Measurements from ENCODE around the gene LRRC25.

Gene LRRC25

DNA sequence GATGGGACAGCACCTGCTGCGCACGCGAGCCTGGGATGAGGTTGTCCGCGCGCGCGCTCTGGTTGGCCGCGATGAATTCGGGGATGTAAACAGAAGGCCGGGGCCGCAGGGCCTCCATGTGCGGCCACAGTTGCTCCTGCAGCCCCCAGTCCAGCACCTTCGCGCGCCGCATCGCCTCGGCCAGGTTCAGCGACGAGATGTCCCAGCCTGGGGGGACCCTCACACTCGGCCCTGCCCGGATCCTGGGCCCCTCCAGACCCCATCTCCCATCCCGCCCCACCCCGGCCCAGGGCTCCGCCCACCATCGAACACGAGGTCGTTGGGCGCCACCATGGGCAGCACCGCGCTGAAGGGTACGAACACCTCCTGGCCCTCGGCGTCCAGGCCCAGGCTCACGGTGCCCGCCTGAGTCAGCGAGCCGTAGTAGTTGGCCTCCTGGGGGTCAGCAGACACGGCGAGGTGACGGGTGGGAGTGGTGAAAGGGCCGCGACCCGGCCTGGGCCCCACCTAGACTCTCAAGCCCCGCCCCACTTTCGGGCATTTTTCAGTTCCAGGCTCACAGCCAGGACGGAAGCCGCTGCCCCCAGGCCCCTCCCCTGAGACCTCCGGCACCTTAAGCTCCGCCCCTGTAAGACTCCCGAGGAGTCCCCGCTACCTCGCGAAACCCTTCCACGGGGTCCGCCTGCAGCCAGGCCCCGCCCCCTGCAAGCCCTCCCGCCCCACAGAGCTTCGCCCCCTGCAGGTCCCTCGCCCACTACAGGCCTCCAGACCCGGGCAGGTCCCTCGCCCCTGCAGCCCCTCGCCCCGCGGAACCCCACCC lies 39.5 kb upstream of the LRRC25 start:
- DNase-seq (ENCODE audit: low read depth, low spot score) = no peak
- no peak overlapping the region for H3K27ac ChIP-seq

DNA sequence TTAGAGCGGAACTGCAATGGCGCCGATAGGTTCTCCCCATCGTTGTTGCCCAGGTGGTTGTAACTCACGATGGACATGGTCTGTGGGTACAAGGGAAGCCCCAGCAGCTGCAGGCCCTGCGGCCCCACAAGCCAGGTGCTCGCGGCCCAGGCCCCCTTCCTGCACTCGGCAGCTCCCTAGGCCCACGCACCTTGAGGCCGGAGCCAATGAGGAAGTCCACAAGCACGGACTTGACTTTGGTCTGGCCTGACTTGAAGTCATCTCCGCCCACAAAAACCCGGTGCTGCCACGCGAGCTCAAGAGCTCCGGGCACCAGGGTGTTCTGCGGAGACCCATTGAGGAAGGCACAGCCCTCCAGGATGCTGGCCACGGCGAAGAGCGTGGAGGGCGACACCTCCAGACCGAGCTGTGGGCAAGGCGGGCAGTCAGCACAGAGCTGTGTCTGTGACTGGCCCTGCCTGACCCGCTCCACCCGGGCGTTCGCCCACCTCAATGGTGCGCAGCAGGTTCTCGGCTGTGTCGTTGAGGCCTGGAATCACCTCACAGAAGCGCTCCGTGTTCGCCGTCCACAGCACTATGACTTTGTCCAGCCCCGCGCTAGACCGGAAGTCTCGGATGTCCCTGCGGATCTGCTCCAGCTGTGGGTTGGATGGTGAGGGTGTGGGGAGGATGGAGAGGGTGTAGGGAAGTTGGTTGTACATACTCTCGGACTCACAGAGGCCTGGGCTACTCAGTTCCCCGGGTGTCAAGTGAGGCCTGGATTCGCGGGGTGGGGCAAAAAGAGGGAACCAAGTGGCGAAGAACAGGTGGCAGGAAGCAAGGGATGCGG lies 38.6 kb upstream of the LRRC25 start:
- H3K27ac ChIP-seq = no peak overlapping the region
- DNase-seq (ENCODE audit: low read depth, low spot score) = no peak

DNA sequence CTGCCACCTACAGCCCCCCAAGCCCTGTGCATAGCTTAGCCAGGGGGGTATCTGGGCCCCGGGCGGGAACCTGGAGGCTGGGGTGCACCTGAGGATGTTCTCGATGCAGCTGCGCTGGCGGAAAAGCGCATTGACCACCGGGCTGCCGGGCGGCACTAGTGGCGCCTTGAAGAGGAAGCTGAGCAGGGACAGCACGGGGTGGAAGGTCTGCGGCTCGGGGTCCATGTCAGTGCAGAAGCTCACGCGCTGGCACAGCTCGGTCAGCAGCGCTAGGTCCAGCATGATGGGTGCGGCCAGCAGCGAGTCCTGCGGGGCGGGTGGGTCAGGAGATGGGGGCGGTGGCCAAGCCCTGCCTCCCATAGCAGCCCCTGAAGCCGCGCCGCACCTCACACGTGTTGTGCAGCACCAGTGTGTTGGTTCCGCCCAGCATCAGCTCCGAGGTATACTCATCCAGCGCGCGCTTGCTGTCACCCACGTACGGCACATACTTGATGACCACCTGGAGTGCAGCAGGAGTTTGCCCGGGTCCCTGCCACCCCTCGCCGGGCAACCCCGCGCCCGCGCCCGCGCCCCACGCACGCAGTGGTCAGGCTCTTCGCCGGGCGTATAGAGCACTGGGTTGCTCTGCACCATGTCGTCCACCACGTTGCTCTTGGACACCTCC lies 37.9 kb upstream of the LRRC25 start:
- no peak for DNase-seq (ENCODE audit: low read depth, low spot score)
- H3K27ac ChIP-seq = no peak overlapping the region

DNA sequence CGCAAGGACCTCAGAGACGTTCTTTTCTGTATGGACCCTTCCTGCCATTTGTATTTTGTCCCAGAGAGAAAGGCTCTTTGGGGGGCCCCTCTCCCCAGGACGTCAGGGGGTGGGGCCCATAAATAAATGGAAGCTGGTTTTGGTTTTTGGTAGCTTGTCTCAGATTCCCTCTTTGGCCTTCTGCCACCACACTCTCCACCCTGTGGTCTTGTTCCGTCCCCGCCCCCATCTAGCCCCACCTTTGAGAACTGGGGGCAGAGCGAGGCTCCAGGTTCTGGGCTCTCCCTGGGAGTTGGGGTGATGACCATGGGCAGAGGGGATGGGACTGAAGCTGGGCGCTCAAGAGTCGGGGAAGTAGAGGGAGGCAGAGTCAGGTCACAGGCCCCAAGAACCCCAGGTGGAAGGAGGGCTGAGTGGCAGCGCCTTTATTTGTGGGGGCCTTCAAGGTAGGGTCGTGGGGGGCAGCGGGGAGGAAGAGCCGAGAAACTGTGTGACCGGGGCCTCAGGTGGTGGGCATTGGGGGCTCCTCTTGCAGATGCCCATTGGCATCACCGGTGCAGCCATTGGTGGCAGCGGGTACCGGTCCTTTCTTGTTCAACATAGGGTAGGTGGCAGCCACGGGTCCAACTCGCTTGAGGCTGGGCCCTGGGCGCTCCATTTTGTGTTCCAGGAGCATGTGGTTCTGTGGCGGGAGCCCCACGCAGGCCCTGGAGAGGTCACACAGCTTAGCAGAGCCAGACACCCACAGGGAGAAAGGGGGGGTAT lies 37.2 kb upstream of the LRRC25 start:
- DNase-seq (ENCODE audit: low read depth, low spot score) = no peak
- no peak overlapping the region for H3K27ac ChIP-seq

DNA sequence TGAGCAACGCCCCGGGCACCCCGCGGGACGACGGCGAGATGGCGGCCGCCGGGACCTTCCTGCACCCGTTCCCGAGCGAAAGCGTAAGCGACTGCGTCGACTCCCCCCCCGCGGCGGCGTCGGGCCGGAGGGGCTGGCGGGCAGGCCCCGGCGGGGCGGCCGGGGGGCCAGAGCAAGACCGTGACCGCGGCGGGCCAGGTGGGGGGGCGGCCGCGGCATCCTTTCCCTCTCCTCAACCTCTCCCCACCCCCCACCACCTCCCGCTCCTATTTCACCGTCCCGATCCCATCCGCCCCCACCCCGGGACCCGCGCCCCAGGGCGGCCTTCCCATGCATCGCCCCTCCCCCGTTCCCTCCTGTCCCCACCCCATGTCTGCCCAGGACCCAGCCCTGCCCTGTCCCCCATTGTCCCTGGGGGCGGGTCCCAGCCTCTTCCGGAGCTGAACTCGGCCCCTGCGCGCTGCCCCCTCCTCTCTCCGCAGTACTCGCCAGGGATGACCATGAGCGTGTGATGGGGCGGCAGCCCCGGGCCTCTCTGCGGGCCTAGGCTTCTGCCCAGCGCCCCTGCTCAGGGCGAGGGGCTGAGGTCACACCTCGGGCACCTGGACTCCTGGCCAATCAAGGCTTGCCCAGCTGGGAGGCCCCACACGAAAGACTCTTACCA lies 36.4 kb upstream of the LRRC25 start:
- no peak for DNase-seq (ENCODE audit: low read depth, low spot score)
- H3K27ac ChIP-seq = no peak overlapping the region

DNA sequence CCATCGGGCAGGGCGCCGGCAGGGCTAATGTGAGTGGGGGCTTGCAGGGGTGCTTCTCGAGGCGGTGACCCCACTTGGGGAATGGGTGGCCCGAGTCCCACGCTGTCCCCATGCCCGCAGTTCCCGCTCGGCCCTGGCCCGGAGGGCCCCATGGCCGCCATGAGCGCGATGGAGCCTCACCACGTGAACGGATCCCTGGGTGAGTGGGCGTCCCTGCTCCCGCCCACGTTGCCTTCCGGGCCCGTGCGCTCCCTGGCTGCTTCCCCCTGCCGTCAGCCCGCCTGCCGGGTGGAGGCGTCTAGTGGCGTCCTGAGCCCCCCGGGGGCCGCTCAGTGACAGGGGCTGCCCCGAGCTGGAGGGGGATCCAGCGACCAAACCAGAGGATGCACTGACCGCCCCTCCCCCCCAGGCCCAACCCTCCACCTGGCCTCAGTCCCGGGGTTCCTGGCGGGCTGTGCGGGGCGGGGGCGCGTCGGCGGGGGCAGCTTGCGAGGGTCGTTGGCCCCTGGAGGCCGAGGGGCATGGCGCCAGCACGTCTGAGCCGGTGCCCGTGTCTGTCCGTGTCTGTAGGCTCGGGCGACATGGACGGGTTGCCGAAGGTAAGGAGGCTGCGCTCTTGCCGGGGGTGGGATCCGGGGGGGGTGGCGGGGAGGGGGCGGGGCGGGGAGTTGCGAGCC lies 35.7 kb upstream of the LRRC25 start:
- no peak overlapping the region for H3K27ac ChIP-seq

DNA sequence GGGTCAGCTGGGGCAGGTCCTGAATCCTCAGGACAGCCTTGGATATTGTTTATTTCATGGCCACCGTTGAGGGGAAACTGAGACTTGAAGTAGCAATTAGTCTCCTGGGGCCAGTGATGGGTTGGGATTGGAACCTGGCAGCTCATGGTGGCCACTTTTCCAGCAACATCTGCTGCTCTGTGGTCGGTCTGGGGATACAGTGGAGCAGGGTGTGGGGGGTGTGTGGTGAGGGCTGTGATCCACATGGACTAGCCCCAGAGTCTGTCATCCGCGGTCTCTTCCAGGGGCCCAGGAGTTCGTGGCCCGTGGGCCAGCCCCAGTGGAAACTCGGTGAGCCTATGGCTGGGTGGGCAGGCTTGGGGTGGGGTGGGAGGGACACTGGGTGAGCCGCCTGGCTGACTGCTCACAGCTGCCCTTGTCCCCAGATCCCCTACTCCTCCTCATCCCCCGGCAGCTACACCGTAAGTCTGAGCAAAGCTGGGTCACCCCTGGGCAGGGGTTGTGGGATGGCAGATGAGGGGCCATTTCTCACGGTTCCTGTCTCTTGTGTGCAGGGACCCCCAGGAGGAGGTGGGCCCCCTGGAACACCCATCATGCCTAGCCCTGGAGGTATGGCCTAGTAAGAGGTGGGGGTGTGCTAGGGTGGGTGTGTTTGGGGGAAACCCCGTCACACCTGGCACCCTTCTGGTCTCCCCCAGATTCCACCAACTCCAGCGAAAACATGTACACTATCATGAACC lies 35.0 kb upstream of the LRRC25 start:
- H3K27ac ChIP-seq = no peak overlapping the region
- no peak for DNase-seq (ENCODE audit: low read depth, low spot score)

More for the DNA sequence above, 35.7 kb upstream of the LRRC25 start:
- DNase-seq (ENCODE audit: low read depth, low spot score) = no peak

DNA sequence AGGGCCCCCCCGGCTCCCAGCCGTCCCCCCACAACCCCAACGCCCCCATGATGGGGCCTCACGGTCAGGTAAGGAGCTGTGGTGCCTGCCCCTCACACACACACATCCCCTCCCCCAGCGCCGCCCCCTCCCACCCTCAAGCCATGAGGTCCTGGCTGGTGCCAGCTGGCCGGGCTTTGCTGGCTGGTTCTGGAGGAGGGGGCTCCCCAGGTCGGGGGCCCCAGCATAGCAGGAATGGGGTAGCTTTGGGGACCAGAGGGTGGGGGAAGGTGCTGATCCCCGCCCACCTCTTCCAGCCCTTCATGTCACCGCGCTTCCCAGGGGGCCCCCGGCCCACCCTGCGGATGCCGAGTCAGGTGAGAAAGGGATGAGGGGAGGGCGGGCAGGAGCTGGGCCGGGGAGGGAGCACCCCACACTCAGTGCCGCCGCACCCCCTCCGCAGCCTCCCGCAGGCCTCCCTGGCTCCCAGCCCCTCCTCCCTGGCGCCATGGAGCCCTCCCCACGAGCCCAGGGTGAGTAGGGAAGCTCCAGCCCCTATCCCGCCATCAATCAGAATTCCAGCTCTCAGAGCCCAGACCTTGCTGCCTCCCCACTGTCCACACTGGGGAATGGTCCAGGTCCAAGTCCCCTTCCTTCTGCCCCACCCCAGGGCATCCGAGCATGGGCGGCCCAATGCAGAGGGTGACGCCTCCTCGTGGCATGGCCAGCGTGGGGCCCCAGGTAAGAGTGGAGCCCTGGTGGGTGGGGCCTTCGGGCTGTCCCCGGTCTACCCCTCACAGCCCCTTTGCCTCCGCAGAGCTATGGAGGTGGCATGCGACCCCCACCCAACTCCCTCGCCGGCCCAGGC lies 34.2 kb upstream of the LRRC25 start:
- H3K27ac ChIP-seq = no peak overlapping the region
- DNase-seq (ENCODE audit: low read depth, low spot score) = no peak

DNA sequence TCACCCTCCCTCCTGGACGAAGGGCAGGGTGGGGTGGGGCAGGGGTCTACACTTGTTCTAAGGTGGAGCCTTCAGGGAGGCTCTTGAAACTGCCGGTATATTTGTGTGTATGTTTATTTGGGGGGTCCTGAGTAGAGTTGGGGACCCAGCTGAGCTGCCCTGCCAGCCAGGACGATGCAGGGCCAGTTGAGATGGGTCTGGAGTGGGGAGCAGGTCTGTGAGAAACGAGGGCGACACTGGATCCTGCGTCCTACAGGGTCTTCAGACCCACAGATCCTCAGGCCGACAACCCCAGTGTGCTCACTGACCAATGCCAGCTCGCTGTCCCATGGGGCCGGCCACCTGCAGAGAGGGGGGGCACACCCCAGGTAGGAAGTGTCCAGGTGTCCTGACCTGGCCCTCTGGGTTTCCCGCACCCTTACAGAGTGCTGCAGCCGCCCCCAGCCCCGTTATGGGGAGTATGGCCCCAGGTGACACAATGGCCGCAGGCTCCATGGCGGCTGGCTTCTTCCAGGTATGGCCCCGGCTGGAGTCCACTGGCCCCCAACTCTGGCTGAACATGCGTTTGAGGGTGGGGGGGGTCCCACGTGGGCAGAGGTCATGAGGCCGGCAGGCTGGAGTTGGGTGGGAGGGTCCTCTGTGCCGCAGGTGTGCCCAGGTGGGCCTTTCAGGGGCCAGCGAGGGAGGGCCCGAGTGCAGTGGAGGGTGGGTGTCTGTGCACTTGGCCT lies 33.2 kb upstream of the LRRC25 start:
- H3K27ac ChIP-seq = no peak overlapping the region
- no peak for DNase-seq (ENCODE audit: low read depth, low spot score)

DNA sequence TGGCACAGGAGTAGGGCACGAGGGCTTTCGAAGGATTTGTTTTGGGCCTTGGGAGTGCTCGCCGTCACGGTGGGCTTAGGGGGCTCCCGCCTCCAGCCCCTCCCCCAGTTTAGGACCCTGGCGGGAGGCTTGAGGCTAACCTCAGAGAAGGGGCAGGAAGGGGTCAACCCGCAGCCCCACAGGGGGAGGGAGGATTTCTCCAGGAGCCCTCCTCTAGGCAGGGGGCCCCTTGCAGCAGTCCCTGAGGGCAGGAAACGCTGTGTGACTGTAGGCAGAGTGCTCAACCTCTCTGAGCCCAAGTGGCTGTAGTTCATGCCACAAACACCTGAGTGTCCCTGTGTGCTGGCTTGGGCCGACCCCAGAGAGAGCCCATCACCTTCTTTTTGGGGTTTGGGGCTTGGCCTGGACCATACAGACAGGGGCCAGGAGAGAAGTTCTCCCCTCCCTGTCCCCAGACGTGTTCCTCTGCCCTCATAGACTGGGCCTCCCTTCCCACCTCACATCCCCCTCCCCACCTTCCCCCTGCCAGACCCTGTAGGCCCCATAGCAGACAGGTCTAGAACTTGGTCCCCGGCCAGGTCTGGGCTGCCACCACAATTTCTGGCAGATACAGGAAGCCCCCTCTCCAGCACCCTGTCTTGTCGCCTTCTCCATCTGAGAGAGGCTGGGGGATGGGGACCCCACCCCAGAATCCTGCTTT lies 32.4 kb upstream of the LRRC25 start:
- no peak overlapping the region for H3K27ac ChIP-seq
- no peak for DNase-seq (ENCODE audit: low read depth, low spot score)

DNA sequence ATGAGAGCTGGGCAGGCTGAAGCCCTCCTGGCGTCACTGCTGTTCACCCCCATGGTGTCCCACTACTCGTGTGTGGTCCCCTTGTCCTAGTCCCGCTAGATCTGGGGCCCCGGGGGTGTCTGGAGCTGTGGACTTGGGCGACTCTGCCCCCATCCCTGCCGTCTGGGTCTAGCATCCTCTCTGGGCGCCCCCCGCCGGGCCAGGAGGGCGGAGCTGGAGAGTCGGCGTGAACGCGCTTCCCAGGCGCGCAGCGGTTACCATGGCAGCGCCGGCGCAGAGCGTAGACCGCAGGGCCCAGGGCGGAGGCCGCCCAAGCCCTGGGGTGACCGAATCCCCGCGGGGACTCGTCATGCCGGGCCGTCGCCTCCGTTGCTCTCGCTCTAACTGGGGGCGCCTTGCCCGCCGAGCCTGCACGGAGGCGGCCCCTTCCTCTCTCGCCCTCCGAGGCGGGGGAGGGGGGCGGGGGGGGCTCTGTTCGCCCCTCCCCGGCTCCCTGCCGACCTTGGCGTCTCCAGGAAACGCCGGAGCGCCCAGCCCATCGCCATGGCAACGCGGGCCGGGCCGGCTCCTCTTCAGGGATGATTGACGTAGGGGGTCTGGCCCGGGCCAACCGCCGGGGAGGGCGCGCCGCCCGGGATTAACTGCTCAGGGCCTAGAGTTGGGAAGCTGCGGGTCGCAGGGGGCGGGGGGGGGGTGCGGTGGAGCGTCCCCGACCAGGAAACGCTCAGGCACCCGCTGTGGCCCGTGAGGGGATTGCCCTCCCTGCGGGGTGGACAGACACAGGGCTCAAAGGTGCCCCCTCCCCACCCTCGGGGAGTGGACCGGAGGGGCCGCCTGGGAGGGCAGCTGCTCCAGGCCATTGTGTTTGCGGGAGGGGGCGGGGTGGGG lies 31.6 kb upstream of the LRRC25 start:
- DNase-seq (ENCODE audit: low read depth, low spot score) = no peak

DNA sequence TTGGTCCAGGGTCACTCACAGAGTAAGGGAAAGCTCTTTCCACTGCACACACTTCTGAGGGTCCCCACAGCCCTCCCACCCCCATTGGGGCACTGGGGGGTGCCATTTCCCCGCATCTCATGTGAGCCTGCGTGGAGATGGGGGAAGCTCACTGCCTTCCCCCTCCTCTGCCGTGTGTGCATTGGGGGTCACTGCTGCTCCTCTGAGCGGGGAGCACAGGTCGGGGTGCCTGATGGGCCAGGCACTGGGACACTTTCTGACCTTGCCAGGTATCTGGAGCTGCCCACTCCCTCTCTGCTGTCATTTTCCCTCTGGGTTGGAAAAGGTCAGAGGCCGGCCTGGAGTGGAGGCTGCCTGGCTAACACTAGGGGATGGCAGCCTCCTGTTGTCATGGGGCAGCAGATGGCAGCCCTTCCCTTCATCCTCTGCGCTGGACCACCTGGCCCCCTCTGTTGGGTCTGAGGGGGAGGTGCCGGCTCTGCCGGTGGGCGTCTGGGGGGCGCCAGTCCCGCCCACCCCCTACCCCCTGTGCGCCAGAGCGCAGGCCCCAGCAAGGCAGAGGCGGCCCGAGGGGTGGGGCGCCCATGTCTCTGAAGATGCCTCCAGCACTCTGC lies 30.9 kb upstream of the LRRC25 start:
- no peak overlapping the region for H3K27ac ChIP-seq
- DNase-seq (ENCODE audit: low read depth, low spot score) = no peak

More for the DNA sequence above, 31.6 kb upstream of the LRRC25 start:
- H3K27ac ChIP-seq = no peak overlapping the region

DNA sequence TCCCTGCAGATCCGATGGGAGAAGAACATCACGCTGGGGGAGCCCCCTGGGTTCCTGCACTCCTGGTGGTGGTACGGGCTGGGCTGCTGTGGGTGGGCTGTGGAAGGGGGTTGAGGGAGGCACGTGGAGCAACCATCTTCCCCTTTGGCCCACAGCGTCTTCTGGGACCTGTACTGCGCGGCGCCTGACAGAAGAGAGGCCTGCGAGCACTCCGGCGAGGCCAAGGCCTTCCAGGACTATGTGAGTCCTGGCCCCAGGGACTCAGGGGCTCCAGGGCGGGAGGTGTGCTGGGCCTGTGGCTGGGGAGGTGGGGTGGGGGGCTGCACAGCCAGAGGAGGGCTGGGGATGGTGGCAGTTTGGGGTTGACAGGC lies 30.3 kb upstream of the LRRC25 start:
- no peak overlapping the region for H3K27ac ChIP-seq
- DNase-seq (ENCODE audit: low read depth, low spot score) = no peak

DNA sequence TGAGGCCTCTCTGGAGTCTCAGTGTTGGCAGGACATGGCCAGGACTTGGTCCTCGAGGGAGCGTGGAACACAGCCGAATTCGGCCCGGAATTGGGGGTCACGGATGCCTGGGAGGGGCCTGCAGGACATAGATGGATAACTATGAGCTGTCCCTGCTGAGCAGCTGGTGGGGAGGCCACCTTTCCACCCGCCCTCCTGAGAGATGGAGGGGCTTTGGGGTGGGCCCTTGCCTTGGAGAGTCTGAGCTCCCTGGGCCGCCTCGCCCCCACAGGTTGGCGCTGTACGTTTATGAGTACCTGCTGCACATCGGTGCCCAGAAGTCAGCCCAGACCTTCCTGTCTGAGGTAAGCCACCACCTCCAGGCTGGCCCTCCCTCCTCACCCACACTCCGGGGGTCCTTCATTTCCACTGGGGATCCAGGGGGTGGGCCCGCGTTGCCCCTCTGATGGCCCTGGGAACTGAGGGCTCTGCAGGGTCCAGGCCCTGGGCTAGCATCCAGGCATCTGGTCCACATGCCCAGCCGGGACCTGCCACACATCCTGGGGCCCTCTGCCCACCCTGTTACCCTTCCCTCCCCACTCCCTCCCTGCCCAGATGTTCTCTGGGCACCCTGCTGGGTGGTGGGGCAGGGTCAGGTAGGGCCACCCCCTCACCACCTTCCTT lies 29.8 kb upstream of the LRRC25 start:
- no peak overlapping the region for H3K27ac ChIP-seq
- no peak for DNase-seq (ENCODE audit: low read depth, low spot score)

DNA sequence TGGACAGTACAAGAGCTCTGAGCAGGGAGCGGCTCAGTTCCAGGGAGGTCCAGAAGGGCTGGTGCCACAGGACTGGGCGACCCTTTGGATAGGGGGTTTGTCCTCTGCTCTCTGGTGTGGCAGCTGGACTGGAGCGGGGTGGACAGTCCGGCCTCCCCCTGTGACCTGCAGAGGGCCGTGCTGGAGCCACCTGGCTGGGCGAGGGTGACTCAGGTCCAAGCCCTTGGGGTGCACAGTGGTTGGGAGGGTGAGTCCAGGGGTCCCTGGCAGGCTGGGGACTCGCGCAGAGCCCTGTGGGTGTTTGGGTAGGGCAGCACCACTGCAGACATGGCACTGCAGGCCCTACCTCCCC lies 29.0 kb upstream of the LRRC25 start:
- DNase-seq (ENCODE audit: low read depth, low spot score) = no peak
- H3K27ac ChIP-seq = no peak overlapping the region
